Activated CD4-positive, CD25-positive, alpha-beta regulatory T cell treated with anti-CD3 and anti-CD28 coated beads, Interleukin-2, amount 50 U/mL, for 16 hours (primary cell): ENCODE data around the gene NPY4R2.
"Not testable (repeated sequence)": the region's sequence is repeated elsewhere in the genome, so short reads cannot be mapped to it uniquely, and the experiment has no call there.

ENCODE experiments used
- DNase-seq: peaks from one replicate; pipeline ENCODE4 v3.0.0-alpha.2; 2020; ENCODE audit warnings: low read depth, low spot score

NPY4R2 gene

DNA sequence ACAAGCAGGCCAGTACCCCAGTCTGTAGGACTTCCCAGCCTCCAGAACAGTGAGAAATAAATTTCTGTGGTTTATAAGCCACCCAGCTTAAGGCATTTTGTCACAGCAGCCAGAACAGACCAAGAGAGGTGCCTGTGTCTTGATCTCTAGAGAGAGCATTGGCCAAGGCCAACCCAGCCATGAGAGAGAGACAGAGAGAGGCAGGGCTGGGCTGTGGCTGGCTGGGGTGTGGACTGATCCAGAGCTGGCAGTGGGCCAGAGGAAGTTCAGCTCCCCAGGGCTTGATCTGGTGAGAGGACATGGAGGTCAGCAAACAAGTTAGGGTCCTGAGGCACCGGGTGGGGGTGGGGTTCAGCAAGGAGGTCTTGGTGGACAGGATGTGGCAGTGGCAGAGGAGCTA is 14.4 kb downstream of the NPY4R2 start:
- not testable (repeated sequence) for DNase-seq

DNA sequence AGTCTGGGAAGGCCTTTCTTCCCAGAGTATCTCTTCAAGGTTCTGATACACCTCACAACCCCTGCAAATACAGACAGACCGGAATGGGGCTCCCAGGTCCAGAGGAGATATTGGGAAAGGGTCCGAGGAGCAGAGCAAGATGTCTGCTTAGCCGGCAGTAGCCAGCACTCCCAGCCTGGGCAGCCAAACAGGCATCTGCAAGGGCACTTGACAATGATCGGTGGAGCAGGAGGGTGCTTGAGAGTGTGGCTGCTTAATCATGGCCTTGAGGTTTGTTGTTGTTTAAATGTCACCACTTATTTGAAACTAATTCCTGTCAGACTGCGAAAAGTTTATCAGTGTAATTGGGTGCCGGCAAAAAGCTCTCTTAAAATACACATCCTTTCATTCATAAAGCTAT is 15.0 kb downstream of the NPY4R2 start:
- DNase-seq, result not testable (repeated sequence)

DNA sequence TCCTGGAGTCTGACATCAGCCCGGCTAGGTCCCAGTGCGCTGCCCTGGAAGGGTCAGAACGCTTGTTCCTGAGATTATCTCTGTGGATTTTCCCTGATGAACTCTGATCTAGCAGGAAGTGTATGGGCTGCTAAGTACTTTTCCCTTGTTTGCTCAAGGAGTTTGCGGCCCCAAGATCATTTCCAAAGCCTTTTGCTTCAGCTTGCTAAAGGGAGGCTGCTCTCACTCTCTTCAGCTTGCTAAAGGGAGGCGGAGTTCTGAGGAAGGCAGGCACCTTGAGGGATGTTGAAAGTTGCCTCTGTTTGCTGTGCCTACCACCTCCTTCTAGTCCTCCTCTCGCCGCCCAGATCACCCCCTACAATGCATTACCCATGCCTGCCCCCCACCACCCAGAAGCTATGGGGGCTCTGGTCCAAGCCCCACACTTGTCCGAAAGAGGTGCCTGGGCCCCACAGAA is 18.3 kb downstream of the NPY4R2 start:
- DNase-seq, result not testable (repeated sequence)

DNA sequence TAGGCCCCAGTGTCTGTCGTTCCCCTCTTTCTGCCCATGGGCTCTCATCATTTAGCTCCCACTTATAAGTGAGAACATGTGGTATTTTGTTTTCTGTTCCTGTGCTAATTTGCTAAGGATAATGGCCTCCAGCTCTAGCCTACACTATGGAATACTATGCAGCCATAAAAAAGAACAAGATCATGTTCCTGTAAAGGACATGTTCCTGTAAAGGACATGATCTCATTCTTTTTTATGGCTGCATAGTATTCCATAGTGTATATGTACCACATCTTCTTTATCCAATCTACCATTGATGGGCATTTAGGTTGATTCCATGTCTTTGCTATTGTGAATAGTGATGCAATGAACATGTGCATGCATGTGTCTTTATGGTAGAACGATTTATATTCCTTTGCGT is 19.2 kb downstream of the NPY4R2 start:
- not testable (repeated sequence) for DNase-seq

DNA sequence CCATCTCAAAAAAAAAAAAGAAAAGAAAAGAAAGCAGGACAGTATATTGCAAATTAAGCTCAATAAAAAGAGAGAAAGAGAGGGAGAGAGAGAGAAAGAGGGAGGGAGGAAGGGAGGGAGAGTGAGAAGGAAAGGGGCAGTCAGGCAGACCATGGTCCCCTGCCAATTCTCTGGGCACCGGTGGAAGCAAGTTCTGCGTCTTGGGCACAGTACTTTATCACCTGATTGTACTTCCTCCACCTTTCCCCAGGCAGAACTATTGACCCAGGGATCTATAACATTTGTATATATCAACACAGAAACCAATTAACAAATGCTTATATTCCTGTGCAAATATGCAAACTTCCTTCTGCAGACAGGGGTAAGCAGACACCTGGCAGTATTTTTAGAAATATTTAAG is 22.4 kb downstream of the NPY4R2 start:
- not testable (repeated sequence) for DNase-seq

DNA sequence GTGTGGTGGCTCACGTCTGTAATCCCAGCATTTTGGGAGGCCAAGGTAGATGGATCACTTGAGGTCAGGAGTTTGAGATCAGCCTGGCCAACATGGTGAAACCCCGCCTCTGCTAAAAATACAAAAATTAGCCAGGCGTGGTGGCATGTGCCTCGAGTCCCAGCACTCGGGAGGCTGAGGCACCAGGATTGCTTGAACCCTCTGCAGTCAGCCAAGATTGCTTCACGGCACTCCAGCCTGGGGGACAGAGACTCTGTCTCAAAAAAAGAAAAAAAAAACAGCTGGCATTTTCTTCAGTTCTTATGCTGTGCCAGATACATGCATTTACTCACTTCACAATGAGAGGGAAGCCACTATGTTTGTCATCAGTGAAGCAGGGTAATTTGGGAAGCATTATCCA is 22.9 kb downstream of the NPY4R2 start:
- not testable (repeated sequence) for DNase-seq

DNA sequence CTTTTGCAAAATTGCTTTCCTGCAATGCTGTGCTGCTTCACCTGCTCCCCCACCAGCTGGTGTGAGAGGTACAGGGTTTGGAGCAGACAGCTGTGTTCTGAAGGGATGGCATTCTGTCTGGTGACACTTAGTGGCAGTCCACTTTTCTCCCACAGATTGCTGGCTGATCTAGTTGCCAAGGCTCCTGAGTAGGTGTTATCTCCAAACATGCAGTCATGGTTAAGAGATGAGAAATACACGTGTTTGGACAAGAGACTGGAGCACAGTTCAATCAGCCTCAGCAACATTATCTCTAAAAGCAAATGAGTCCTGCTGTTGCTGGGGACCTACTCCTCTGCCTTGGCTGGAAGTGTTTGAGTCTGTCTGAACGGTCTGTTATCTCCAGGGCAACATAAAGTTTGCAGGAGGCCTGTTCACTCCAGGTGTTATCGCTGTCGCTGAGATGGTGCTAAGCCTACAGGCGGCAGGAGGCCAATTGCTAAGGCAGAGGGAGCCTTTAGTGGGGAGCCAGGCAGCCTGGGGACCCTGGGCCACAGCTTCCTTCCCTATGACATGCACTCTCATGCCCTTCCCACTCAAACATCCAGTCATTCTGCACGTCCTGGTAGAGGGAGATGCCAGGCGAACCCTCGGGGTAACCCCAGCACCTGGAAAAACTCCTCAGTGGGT is 24.0 kb downstream of the NPY4R2 start:
- DNase-seq, result not testable (repeated sequence)

DNA sequence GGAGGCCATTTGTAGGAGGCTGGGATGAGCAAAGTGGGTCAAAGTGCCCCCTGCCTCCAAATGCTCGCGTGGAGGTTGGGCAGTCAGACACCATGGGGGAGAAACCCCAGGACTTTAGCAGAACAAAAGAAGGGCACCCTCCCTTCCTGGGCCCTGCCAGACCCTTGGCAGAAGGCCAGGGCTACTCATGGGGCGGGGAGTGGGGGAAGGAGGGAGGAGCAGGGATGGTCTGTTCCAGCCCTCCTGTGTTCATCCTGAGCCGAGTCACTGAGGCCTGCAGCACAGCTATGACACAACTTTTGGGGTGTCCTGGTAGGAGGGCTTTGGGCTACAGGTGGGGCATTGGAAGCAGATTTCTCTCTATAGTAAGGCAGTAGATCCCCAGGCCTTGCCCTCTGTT is 24.9 kb downstream of the NPY4R2 start:
- not testable (repeated sequence) for DNase-seq

DNA sequence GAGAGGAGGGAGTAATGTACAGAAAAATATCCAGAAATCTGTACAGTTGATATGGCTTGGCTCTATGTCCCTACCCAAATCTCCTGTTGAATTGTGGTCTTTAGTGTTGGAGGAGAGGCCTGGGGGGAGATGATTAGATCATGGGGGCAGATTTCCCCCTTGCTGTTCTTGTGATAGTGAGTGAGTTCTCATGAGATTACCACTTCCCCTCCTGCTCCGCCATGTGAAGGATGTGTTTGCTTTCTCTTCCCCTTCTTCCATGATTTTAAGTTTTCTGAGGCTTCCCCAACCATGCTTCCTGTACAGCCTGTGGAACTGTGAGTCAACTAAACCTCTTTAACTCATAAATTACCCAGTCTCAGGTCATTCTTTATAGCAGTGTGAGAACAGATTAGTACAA is 29.0 kb downstream of the NPY4R2 start:
- not testable (repeated sequence) for DNase-seq

DNA sequence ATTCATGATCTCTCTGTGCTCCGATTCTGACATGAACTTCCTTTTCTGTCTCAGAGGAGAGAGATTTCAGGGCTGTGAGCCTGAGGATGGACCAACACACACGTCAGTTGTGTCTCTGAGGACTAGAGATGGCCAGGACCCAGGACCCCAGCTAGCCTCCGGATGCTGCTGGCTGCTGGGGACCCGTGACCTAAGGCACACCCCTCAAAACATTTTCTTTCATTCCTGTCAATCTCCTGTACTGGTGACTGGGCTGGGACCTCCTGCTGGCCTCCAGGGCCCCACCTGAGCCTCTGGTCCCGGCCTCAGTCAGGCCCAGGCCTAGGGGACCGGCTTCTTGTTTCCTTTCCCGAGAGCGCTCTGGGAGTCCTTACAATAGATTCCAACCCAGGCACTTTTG is 38.7 kb downstream of the NPY4R2 start:
- not testable (repeated sequence) for DNase-seq

DNA sequence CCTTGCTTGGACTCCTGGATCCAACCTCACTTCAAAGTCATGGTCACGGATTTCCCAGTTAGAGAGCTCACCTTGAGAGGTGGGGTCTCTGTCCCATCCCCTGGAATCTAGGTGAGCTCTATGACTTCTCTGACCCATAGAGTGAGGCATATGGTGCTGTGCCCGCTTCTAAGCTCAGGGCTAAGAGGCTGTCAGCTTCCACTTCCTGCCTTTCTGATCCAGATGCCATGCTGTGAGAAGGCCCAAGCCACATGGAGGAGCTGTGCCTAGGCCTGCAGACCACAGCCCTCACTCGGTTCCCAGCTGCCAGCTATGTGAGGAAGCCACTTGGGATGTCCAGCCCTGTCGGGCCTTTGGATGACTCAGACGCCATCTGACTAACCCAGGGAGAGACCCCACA is 41.2 kb downstream of the NPY4R2 start:
- not testable (repeated sequence) for DNase-seq

DNA sequence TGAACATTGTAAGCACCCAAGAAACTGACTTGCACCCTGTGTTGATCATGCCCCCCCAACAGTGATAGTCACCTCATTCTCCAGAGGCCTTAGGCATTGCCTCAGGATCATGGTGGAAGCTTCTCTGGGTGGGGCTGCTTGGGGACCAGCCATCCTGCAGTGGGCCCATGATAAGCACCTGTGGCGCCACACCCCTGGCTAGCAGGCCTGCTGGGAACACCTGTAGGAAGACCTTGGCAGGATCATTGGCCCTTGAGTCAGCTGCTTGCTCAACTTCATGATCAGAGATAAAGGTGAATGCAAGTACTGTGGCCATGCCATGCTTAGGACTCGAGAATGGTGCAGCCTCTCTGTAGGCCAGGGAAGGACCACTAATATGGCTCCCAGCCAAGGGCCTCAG is 42.2 kb downstream of the NPY4R2 start:
- not testable (repeated sequence) for DNase-seq

DNA sequence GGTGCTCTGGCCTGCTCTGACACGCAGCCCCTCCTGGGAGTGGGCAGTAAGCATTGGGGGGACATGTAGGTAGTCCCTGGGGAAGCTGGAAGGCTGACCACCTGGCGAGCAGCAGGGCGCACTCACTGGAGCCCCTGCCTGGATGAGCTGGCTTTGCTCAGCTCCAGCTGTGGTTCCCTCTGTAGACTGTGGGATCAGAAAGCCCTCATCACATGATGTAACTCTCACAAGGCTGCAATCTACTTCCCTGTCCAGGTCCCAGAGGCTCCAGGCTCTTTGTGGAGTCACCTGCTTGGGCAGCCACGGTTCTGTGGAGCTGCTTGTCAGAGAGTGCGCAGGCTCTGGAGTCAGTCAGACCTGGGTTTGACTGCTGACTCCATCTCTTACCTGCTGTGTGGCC is 44.3 kb downstream of the NPY4R2 start:
- DNase-seq, result not testable (repeated sequence)

DNA sequence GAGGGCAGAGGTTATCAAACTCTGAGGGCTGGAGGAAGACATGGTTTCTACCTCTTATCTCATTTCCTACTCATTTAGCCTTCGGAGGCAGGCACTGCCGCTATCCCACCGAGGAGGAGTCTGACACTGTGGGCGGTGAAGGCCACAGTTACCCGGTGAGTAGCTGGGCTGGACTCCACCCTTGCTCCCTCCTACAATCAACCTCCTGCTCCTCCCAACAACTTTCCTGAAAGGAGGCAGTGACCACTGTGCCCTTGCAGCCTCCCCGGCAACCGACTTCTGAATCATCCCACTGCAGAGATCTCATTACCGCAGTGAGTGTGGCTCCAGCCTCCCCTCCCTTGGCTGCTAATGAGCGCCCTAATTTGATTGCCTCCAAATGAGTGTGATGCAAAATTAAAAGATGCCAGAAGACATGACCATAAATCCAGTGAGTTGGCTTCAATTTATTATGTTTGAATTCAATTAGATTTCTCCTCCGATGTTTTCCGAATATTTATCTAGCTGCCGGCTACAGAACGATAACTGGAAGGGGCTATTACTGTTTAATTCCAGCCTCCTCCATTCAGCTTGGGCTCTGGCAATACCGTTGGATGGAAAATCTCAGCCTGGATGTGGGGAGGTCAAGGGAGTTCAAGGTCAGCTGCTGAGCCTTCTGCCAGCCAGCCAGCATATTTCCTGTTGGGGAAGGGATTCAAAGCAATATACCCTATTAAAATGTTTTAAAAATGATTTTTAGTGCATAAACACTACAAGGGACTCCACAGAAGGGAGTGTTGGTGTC is 46.0 kb downstream of the NPY4R2 start:
- DNase-seq, result not testable (repeated sequence)

DNA sequence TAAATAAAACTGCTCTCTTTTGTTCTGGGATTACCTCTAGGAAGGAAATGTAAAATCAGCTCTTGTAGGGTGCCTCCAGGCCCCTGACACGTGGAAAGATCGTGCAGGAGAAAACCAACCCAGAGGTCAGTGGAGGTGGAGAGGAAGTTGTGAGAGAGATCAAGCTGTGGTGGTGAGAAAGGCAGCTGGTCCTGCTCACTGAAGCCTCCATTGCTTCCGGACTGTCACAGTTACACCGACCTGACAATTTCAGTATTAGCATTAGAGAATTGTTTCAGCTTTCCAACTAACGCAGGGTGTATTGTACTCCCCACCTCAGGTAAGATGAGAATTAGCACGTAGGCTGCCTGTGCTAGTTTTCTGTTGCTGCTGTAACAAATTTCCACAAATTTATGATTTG is 50.5 kb downstream of the NPY4R2 start:
- not testable (repeated sequence) for DNase-seq

DNA sequence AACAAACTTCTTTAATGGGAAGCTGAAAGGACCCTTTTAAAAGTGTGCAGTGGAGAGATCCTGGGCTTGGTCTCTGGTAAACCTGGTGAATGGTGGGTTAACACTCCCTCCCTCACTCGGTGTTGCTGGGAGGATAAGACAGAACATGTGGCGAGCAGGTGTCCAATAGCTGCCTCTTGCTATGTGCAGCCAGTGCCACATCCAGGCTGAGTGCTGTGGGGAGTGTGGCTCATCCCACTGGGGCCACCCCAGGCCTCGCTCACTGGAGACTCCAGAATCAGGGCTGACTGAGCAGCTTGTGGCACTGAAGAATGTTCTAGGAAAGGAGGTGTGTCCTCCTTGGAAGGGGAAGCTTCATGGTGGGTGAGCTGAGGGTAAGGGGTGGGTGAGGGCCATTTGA is 51.6 kb downstream of the NPY4R2 start:
- DNase-seq, result not testable (repeated sequence)

DNA sequence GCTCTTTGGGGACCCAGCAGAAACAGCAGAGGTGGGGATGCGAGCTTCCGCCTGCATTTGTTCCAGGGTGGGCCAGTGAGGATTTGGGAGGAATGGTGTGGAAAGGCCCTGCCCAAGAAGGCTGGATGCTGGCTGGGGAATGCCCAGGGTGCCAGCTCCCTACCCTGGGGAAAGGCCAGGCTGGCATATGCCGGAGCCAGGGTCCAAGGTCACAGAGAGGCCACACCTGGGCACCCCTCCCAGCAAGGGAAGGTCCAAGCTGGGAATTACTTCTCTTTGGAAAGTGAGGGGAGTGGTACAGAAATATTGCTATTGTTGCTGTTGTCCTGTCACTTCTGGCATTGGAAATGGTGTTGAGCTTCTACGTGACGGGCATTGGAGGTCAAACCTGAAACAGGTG is 53.1 kb downstream of the NPY4R2 start:
- not testable (repeated sequence) for DNase-seq

DNA sequence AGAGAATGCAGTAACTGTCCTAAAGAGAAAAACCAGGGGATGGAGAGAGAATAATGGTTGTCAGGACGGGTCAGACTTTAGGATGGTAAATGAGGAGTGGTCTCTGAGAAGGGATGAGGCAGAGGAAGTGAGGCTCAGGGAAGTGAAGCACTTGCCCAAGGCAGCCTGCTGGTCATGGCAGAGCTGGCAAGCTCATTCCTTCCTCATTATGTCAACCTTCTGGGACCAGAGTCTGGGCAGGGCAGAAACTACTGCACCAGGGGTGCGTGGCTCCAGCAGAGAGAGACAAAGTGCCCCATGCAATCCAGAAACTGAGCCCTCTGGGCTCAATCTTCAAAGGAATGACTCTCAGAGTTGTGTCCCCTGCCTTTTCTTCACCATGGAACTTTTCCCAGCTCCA is 53.6 kb downstream of the NPY4R2 start:
- not testable (repeated sequence) for DNase-seq
